C4-2B (cell line): ENCODE measurements around the gene PRRT2.

Source experiments
- H3K27ac ChIP-seq: fragments of 450-650 bp; 2 replicates; pipeline ENCODE4 v1.5.1; 2017
- CTCF ChIP-seq: fragments of 450-650 bp; conservative IDR thresholded peaks from 2 replicates; pipeline ENCODE4 v1.5.1; 2017; ENCODE audit warnings: mild to moderate bottlenecking
- ZFX ChIP-seq: fragments of 450-650 bp; IDR thresholded peaks from 2 replicates; pipeline ENCODE4 v1.6.1; 2017

The PRRT2 gene

GRCh38 chr16:29863669-29863984, 51.6 kb downstream of the PRRT2 start:
- no peak for TF ChIP-seq ZFX
- peak; percentile 40; the same call in 1 of the 2 replicates for TF ChIP-seq CTCF
- peak overlapping the region; percentile 86 for H3K27ac ChIP-seq

- TF ChIP-seq CTCF (no peak), ZFX (no peak)
- peak overlapping the region; percentile 86; the same call in 1 of the 2 replicates for H3K27ac ChIP-seq
Observed at GRCh38 chr16:29864205-29864604, 52.2 kb downstream of the PRRT2 start.
